Panc1 (cell line): Measurements from ENCODE around the gene LAMB3. TPM values are rescaled to one million over a fixed set of nuclear protein-coding genes. Genes with fewer than 3 reads are reported as not detected.

Source experiments
- ATAC-seq: fragments of 200-7000 bp; cut with Tn5 transposase; 2 replicates; pipeline ENCODE4 v1.9.1; 2020; ENCODE audit warnings: mild to moderate bottlenecking, moderate library complexity
- BruUV-seq: library from RNA; stranded (reverse); fragments of 400-500 nt; replicated peaks from 2 replicates; lab custom pipeline; 2021; lab: Mats Ljungman, UMichigan
- CTCF ChIA-PET: fragments of 300-600 bp; sonication (Branson Sonifier 250); formaldehyde crosslinking; loops from one replicate; lab custom pipeline; 2022; ENCODE audit warnings: antibody characterized with exemption; lab: Charles Lee
- POLR2A ChIA-PET: fragments of 300-600 bp; sonication (Branson Sonifier 250); formaldehyde crosslinking; loops from one replicate; lab custom pipeline; 2022; ENCODE audit warnings: antibody characterized with exemption; lab: Charles Lee
- DNase-seq: peaks from one replicate; pipeline ENCODE4 v3.0.0-alpha.2; 2010; ENCODE audit warnings: low read depth, low spot score
- H3K27ac ChIP-seq: 2 replicates; pipeline ENCODE4 v1.5.1; 2011; ENCODE audit warnings: mild to moderate bottlenecking, low read length, inconsistent platforms
- H3K27me3 ChIP-seq: fragments of 200-500 bp; sonication (Bioruptor generic); 2 replicates; pipeline ENCODE4 v1.6.0; 2014; ENCODE audit warnings: low read length, inconsistent platforms; ENCODE audit not compliant: control insufficient read depth, insufficient read depth
- H3K36me3 ChIP-seq: fragments of 200-500 bp; sonication (Bioruptor generic); 2 replicates; pipeline ENCODE4 v1.5.1; 2014; ENCODE audit warnings: inconsistent platforms, mild to moderate bottlenecking, low read length, moderate library complexity; ENCODE audit not compliant: control insufficient read depth, insufficient read depth
- H3K4me1 ChIP-seq: 2 replicates; pipeline ENCODE4 v1.5.1; 2011; ENCODE audit warnings: inconsistent platforms, mild to moderate bottlenecking, low read length, moderate library complexity; ENCODE audit not compliant: control insufficient read depth, insufficient read depth
- H3K4me3 ChIP-seq, 2 experiments: 2 replicates each; pipeline ENCODE4 v1.5.1; 2011 to 2012; ENCODE audit warnings: low read depth in 2 of 2, low read length in 2 of 2, mild to moderate bottlenecking in 2 of 2, inconsistent platforms in 1 of 2, moderate library complexity in 1 of 2
- H3K9me3 ChIP-seq: fragments of 200-500 bp; sonication (Bioruptor generic); 2 replicates; pipeline ENCODE4 v1.5.1; 2014; ENCODE audit warnings: low read depth, mild to moderate bottlenecking, inconsistent platforms, low read length, moderate library complexity; ENCODE audit not compliant: control insufficient read depth, insufficient read depth
- CTCF ChIP-seq: fragments of 450-650 bp; IDR thresholded peaks from 2 replicates; pipeline ENCODE4 v1.5.1; 2017; ENCODE audit warnings: mild to moderate bottlenecking
- POLR2AphosphoS5 ChIP-seq: IDR thresholded peaks from 2 replicates; pipeline ENCODE4 v1.6.1; 2012; ENCODE audit warnings: mild to moderate bottlenecking, low read depth, low read length, moderate library complexity
- REST ChIP-seq, 2 experiments: IDR thresholded peaks; 2 replicates each; pipeline ENCODE4 v1.6.1; 2011 to 2012; ENCODE audit warnings: low read depth in 2 of 2, control low read depth in 1 of 2, low read length in 1 of 2, mild to moderate bottlenecking in 1 of 2, moderate library complexity in 1 of 2; ENCODE audit not compliant: insufficient read depth in 1 of 2
- SIN3A ChIP-seq: IDR thresholded peaks from 2 replicates; pipeline ENCODE4 v1.6.1; 2012; ENCODE audit warnings: low read depth, mild to moderate bottlenecking, low read length, moderate library complexity, borderline replicate concordance; ENCODE audit not compliant: insufficient read depth
- TCF7L2 ChIP-seq: IDR thresholded peaks from 2 replicates; pipeline ENCODE4 v1.6.1; 2011; ENCODE audit warnings: mild to moderate bottlenecking, low read depth, low read length, inconsistent platforms
- in situ Hi-C: cut with HindIII; loops from 2 replicates; pipeline ENCODE4 v1.10.0; 2016; ENCODE audit warnings: low sequenced_read_pairs, low pct_unique_long_range_greater_than_20kb
- intact Hi-C: fragments of 100-400 bp; cut with micrococcal nuclease; formaldehyde crosslinking; loops from one replicate; pipeline ENCODE4 v1.10.0; 2022; ENCODE audit not compliant: unreplicated experiment
- total RNA-seq: library from RNA; stranded (reverse); gene quantifications from one replicate; pipeline ENCODE4 v1.2.1, GENCODE V29; 2021; ENCODE audit not compliant: unreplicated experiment

Gene LAMB3
- total RNA-seq, 1 experiment from 2014 or later = 0.85 TPM

DNA sequence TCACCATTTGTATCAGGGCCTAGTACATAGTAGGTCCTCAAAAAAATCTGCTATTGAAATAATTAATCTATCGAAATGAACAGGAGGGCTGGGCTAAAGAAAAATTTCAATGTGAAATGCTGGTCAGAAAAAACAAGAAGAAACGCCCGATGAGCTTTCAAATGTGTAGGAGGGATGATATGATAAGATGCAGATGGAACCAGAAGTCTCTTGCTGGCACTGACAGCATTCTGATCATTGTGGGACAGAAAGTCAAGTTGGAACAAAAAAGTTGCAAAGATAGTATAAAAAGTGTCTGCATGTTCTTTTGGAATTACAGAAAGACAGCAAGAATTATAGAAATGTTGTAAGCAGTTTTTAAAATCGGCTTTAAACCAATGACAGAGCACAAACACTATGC lies 34.1 kb upstream of the LAMB3 start:
- BruUV-seq = no TSS peak
- H3K4me3 ChIP-seq = no peak overlapping the region
- H3K36me3 ChIP-seq = no peaks in the 10 kb centered on the region
- in situ Hi-C loops (no loop called here), intact Hi-C loops (no loop called here)
- no peaks in the 10 kb centered on the region for H3K9me3 ChIP-seq
- H3K4me1 ChIP-seq = no peaks in the 10 kb centered on the region
- ChIA-PET POLR2A (no interaction called here), CTCF (no interaction called here)
- no peak overlapping the region for H3K27ac ChIP-seq
- no peak for ATAC-seq
- no peaks in the 10 kb centered on the region; the same call in 1 of the 2 replicates for H3K27me3 ChIP-seq
- DNase-seq = no peak
- TF ChIP-seq REST (IDR thresholded peaks at IDR 0.05; ENCODE audit: insufficient read depth in 1 of 2, low read depth in 2 of 2, low read length in 1 of 2) = no peak
- TF ChIP-seq CTCF = no peak
- no peak for TF ChIP-seq TCF7L2
- TF ChIP-seq POLR2AphosphoS5 = no peak
- no peak for TF ChIP-seq SIN3A

DNA sequence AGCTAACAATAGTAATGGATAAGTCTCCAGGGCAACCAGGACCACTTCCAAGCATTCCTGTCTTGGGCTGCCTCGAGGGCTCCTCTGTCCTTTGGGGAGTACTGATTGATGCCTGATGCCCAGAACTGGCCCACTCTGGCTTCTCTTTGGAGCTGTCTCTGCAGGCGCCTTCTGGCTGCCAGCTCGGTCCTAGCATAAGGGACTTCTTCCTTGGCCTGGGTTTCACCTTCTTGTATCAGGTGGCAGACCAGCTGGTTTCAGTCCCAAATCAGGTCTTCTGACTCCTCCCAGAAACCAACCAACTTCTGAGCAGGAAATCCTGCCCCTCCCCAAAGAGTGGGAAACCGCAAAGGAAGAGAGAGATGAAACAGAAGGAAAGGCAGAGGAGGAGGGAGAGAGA lies 33.6 kb upstream of the LAMB3 start:
- no TSS peak for BruUV-seq
- no peak for ATAC-seq
- in situ Hi-C loops = no loop called here

More for the DNA sequence above, 33.6 kb upstream of the LAMB3 start:
- intact Hi-C loops = no loop called here
- H3K36me3 ChIP-seq = no peaks in the 10 kb centered on the region
- no peaks in the 10 kb centered on the region; the same call in 1 of the 2 replicates for H3K27me3 ChIP-seq
- H3K27ac ChIP-seq = no peak overlapping the region
- TF ChIP-seq POLR2AphosphoS5 (no peak), TCF7L2 (no peak), SIN3A (no peak), REST (IDR thresholded peaks at IDR 0.05; ENCODE audit: insufficient read depth in 1 of 2, low read depth in 2 of 2, low read length in 1 of 2) (no peak), CTCF (no peak)
- H3K4me1 ChIP-seq = no peaks in the 10 kb centered on the region
- H3K4me3 ChIP-seq = no peak overlapping the region
- DNase-seq = no peak
- H3K9me3 ChIP-seq = no peaks in the 10 kb centered on the region
- POLR2A ChIA-PET = interaction anchor here (0.8 kb wide), 1 partner anchor 38 kb away, joined by 3 read pairs; no protein-coding TSS in a partner anchor
- CTCF ChIA-PET = no interaction called here
